ENCODE results near the gene POTEB.
"Not testable (repeated sequence)": the region's sequence is repeated elsewhere in the genome, so short reads cannot be mapped to it uniquely, and the experiment has no call there.

Gene POTEB

GRCh38 chr15:21877635-21878034 lies at the start of gene POTEB:
Gene POTEB (minus strand): TSS chr15:21877735. CDS start chr15:21877246, 489 bp downstream.
- not testable (repeated sequence) for DNase-seq

- DNase-seq: not testable (repeated sequence)
These were observed 13.4 kb upstream of the POTEB start for GRCh38 chr15:21890955-21891354.

- DNase-seq: not testable (repeated sequence)
These were observed 12.0 kb upstream of the POTEB start for GRCh38 chr15:21889542-21889941.

- DNase-seq: not testable (repeated sequence)
These were observed 38.7 kb downstream of the POTEB start for GRCh38 chr15:21838831-21839230.
